ENCODE results near the gene CLTC. TPM values are rescaled to one million over a fixed set of nuclear protein-coding genes. Genes with fewer than 3 reads are reported as not detected.

The CLTC gene
- polyA plus RNA-seq, 1 experiment = 441 TPM

DNA sequence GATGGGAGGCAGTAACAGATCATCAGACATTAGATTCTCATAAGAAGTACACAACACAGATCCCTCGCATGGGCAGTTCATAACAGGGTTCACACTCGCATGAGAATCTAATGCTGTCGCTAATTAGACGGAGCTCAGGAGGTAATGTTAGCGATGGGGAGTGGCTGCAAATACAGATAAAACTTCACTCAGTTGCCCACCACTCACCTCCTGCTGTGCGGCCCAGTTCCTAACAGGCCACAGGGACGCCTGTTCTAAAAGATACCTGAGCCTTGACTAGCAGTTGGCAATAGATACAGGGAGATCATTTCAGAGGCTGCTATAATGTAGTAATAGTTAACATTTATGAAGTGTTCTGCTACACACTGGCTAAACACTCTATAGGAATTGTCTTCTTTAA lies 82.6 kb downstream of the CLTC start:
- no peak for DNase-seq (ENCODE audit: low read depth, low spot score)
- ChIA-PET POLR2A (no interaction called here), CTCF (interaction anchor here (0.7 to 1.3 kb wide), 2 partner anchors 158 to 267 kb away, joined by 3 read pairs; no protein-coding TSS in a partner anchor)
- Histone ChIP-seq H3K27ac (ENCODE audit: low read depth, low read length) (no peak overlapping the region), H3K4me3 (ENCODE audit: low read depth, low read length) (no peak overlapping the region), H3K27me3 (ENCODE audit: control insufficient read depth, insufficient read depth, low read length) (no peaks in the 10 kb centered on the region), H3K9me3 (ENCODE audit: control insufficient read depth, insufficient read depth, low read length) (no peaks in the 10 kb centered on the region)
- TF ChIP-seq, protein P1, sequence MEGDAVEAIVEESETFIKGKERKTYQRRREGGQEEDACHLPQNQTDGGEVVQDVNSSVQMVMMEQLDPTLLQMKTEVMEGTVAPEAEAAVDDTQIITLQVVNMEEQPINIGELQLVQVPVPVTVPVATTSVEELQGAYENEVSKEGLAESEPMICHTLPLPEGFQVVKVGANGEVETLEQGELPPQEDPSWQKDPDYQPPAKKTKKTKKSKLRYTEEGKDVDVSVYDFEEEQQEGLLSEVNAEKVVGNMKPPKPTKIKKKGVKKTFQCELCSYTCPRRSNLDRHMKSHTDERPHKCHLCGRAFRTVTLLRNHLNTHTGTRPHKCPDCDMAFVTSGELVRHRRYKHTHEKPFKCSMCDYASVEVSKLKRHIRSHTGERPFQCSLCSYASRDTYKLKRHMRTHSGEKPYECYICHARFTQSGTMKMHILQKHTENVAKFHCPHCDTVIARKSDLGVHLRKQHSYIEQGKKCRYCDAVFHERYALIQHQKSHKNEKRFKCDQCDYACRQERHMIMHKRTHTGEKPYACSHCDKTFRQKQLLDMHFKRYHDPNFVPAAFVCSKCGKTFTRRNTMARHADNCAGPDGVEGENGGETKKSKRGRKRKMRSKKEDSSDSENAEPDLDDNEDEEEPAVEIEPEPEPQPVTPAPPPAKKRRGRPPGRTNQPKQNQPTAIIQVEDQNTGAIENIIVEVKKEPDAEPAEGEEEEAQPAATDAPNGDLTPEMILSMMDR (IDR thresholded peaks at IDR 0.05; ENCODE audit: low read depth, low read length) = no peak

DNA sequence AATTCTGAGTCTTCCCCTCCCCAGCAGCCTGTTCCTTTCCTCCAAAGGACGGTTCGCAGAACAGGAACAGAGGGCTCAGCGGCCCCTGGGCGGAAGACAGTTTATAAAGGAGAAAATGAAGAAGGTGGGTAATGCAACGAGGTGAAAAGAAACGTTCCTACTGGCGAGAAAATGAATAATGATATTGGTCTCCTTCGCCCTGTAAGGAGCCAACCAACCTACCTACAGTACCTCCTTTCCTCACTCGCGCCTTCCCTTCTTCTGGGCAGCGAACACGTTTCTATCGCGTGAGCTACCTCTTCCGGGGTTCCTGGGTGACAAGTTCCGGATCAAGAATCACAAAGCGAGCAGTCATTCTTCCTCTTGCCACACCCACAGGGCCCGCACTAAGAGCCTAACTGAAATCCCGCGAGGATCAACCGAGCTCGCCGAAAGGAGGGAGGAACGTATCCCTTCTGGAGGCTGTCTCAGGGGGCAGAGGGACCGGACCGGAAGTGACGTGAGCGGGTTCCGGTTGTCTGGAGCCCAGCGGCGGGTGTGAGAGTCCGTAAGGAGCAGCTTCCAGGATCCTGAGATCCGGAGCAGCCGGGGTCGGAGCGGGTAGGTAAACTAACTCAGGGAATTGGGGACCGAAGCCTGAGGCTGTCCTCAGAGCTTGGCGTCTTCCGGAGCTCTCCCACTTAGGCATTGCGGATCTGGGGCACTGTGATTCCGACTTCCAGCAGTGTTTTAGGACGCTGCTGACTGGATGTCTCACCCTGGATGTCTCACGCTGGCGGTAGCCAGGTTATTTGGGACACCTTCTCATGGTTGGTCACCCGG lies 87.7 kb downstream of the CLTC start, which contains the start of the genes PTRH2 and VMP1:
Gene PTRH2 (minus strand): TSS at position 282 of the 822 bp plus-strand sequence. CDS start 9,452 bp downstream, outside the sequence.
Gene VMP1 (plus strand): TSS at position 506 of the 822 bp plus-strand sequence. CDS start 23,793 bp downstream, outside the sequence.
- Histone ChIP-seq H3K27ac (ENCODE audit: low read depth, low read length) (peak within 1 kb of the TSS; percentile 93), H3K4me3 (ENCODE audit: low read depth, low read length) (peak within 1 kb of the TSS; percentile 95), H3K9me3 (ENCODE audit: control insufficient read depth, insufficient read depth, low read length) (no peaks in the 10 kb centered on the region), H3K27me3 (ENCODE audit: control insufficient read depth, insufficient read depth, low read length) (no peaks in the 10 kb centered on the region)
- peak; percentile 99 for DNase-seq (ENCODE audit: low read depth, low spot score)
- TF ChIP-seq, protein P1 (IDR thresholded peaks at IDR 0.05; ENCODE audit: low read depth, low read length) = no peak
- ChIA-PET CTCF (interaction anchor here (1.0 to 2.7 kb wide), 2 partner anchors 40 to 152 kb away, joined by 5 to 9 read pairs; no protein-coding TSS in a partner anchor), POLR2A (interaction anchor here (0.6 to 1.9 kb wide), 8 partner anchors 47 to 840 kb away, joined by 3 to 11 read pairs (median 4); partner anchors contain the start of genes CLTC, RPS6KB1, TUBD1 and USP32)

DNA sequence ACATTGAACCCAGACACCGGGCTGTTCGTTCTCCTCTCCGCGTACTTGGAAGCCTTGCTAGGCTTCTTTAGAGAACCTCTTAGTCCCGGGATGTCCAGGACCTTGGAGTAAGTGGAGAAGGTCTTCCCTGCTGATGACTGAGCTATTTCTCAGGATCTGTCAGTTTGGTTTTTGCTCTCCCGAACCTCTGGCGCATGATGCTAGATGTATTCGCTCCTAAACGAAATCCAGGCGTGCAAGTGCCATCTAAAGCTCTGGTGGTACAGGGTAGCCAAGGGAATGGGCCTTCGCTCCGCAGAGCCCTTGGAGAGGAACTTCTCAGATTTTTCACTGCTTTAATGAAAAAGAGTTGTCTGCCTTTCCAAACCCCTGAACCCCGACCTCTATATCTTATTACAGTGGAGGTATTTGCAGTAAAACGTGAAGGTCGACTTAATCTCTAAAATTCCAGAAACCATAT lies 88.3 kb downstream of the CLTC start:
- H3K27me3 ChIP-seq (ENCODE audit: control insufficient read depth, insufficient read depth, low read length) = no peaks in the 10 kb centered on the region
- ChIA-PET POLR2A (interaction anchor here (0.9 to 1.9 kb wide), 4 partner anchors 46 to 129 kb away, joined by 3 to 11 read pairs (median 8); partner anchors contain the start of gene CLTC), CTCF (interaction anchor here (1.4 to 2.7 kb wide), 3 partner anchors 26 to 151 kb away, joined by 4 to 10 read pairs (median 9); no protein-coding TSS in a partner anchor)
- TF ChIP-seq, protein P1 (IDR thresholded peaks at IDR 0.05; ENCODE audit: low read depth, low read length) = no peak
- H3K4me3 ChIP-seq (ENCODE audit: low read depth, low read length) = peak overlapping the region; percentile 95
- H3K9me3 ChIP-seq (ENCODE audit: control insufficient read depth, insufficient read depth, low read length) = no peaks in the 10 kb centered on the region
- DNase-seq (ENCODE audit: low read depth, low spot score) = no peak
- H3K27ac ChIP-seq (ENCODE audit: low read depth, low read length) = peak overlapping the region; percentile 79

DNA sequence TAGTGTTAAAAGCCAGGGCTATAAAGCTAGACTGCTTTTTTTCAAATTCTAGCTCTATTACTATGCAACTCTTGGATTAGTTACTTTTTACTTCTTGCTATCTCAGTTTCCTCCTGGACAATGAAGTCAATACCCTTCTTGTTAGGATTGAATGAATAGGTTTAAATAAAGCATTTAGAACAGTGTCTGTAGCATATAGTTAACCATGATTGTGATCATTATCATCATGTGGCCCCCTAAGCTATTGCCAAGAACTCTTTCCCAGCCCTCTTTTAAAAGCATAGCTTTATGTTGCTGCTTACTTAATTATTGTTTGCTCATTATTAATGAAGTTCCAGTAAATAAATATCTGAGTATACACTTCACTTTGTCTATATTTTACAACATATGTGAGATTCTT lies 92.2 kb downstream of the CLTC start:
- TF ChIP-seq, protein P1 (IDR thresholded peaks at IDR 0.05; ENCODE audit: low read depth, low read length) = no peak
- ChIA-PET POLR2A (no interaction called here), CTCF (no interaction called here)
- Histone ChIP-seq H3K27me3 (ENCODE audit: control insufficient read depth, insufficient read depth, low read length) (no peaks in the 10 kb centered on the region), H3K4me3 (ENCODE audit: low read depth, low read length) (no peak overlapping the region), H3K27ac (ENCODE audit: low read depth, low read length) (no peak overlapping the region), H3K9me3 (ENCODE audit: control insufficient read depth, insufficient read depth, low read length) (no peaks in the 10 kb centered on the region)
- DNase-seq (ENCODE audit: low read depth, low spot score) = no peak

DNA sequence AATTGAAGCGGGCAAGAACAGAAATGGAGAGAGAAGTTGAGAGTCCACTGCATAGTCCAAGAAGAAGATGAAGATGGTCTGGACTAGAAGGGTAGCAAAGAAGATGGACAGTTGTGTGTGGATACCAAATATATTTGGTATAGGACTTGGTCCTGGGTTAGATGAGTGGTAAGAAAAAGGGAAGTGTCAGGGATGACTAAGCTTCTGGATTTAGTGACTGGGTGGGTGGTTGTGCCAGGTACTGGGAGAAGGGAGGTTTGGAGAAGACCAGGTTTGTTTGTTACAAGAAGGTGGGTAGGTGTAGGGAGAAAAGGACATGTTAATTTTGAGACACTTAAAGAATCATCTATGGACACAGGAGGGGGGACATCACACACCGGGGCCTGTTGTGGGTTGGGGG lies 93.2 kb downstream of the CLTC start:
- no peak for DNase-seq (ENCODE audit: low read depth, low spot score)
- Histone ChIP-seq H3K27ac (ENCODE audit: low read depth, low read length) (no peak overlapping the region), H3K9me3 (ENCODE audit: control insufficient read depth, insufficient read depth, low read length) (no peaks in the 10 kb centered on the region), H3K27me3 (ENCODE audit: control insufficient read depth, insufficient read depth, low read length) (no peaks in the 10 kb centered on the region), H3K4me3 (ENCODE audit: low read depth, low read length) (no peak overlapping the region)
- ChIA-PET CTCF (no interaction called here), POLR2A (no interaction called here)
- TF ChIP-seq, protein P1 (IDR thresholded peaks at IDR 0.05; ENCODE audit: low read depth, low read length) = no peak

All from AG04450 (cell line).